ENCODE results near the gene GLG1. TPM values are rescaled to one million over a fixed set of nuclear protein-coding genes. Genes with fewer than 3 reads are reported as not detected.
A peak's percentile ranks its signal among the peaks of the same experiment; 100 is the strongest.

The GLG1 gene
- total RNA-seq, 1 donor = 191 TPM

DNA sequence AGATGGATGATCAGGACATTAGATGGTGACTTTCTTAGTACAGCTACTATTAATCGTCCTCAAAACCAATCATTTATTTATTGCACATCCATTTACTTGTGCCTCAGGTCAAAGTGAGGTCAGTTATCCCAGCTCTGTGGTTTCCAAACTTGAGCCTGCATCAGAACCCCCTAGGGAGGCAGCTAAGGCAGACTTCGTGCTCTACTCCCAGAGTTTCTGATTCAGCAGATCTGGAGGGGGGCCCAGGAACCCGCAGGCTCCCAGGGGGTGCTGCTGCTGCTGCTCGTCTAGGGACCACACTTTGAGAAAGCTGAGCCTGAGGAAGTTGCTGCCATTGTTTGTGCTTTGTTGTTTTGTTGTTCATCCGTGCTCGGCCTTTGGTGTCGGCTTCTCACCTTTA lies 141.6 kb downstream of the GLG1 start:
- H3K27ac ChIP-seq (ENCODE audit: low read depth, low read length) = peak overlapping the region; percentile 80
- H3K79me2 ChIP-seq (ENCODE audit: insufficient read depth, low read length) = no peaks in the 10 kb centered on the region
- H3K4me1 ChIP-seq (ENCODE audit: insufficient read depth, low read length) = peaks cover 15% of the 10 kb centered on the region
- H3K9me3 ChIP-seq (ENCODE audit: low read depth, low read length) = no peaks in the 10 kb centered on the region
- peak overlapping the region; percentile 25 for H3K4me3 ChIP-seq (ENCODE audit: insufficient read depth, low read length)
- TF ChIP-seq, protein P1, sequence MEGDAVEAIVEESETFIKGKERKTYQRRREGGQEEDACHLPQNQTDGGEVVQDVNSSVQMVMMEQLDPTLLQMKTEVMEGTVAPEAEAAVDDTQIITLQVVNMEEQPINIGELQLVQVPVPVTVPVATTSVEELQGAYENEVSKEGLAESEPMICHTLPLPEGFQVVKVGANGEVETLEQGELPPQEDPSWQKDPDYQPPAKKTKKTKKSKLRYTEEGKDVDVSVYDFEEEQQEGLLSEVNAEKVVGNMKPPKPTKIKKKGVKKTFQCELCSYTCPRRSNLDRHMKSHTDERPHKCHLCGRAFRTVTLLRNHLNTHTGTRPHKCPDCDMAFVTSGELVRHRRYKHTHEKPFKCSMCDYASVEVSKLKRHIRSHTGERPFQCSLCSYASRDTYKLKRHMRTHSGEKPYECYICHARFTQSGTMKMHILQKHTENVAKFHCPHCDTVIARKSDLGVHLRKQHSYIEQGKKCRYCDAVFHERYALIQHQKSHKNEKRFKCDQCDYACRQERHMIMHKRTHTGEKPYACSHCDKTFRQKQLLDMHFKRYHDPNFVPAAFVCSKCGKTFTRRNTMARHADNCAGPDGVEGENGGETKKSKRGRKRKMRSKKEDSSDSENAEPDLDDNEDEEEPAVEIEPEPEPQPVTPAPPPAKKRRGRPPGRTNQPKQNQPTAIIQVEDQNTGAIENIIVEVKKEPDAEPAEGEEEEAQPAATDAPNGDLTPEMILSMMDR (IDR thresholded peaks at IDR 0.05; ENCODE audit: extremely low read depth, low read depth, low read length) = no peak
- no peaks in the 10 kb centered on the region for H3K27me3 ChIP-seq (ENCODE audit: insufficient read depth, low read length)
- DNase-seq (ENCODE audit: insufficient read length, low spot score, missing footprints) = peak; percentile 88
- H4K20me1 ChIP-seq (ENCODE audit: insufficient read depth, low read length) = no peaks in the 10 kb centered on the region
- H2AFZ ChIP-seq (ENCODE audit: low read length) = no peak overlapping the region
- peaks cover 69% of the 10 kb centered on the region for H3K36me3 ChIP-seq (ENCODE audit: insufficient read depth, low read length)
- H3K4me2 ChIP-seq (ENCODE audit: insufficient read depth, low read length) = peak overlapping the region; percentile 53

DNA sequence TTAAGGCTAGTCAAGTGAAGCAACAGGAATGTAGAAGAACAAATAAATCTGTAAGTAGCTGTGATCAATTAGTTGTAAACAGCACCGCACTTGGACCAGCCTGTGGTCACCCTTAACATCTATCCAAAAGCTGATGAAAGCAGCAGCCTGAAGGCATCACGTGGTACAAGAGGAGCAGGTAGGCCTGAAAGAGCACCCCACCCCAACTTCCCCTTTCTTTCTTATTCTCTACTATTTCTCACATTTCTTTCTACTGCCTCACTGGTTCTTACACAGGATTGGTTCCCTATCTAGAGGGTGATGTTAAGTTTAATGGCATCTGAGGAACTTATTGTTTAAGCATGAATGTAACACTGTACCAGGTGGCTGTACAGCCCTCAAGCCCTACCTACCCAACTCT lies 143.0 kb downstream of the GLG1 start:
- Histone ChIP-seq H3K9me3 (ENCODE audit: low read depth, low read length) (no peaks in the 10 kb centered on the region), H3K36me3 (ENCODE audit: insufficient read depth, low read length) (peaks cover 57% of the 10 kb centered on the region), H4K20me1 (ENCODE audit: insufficient read depth, low read length) (no peaks in the 10 kb centered on the region), H2AFZ (ENCODE audit: low read length) (no peak overlapping the region), H3K27ac (ENCODE audit: low read depth, low read length) (no peak overlapping the region), H3K4me1 (ENCODE audit: insufficient read depth, low read length) (peaks cover 15% of the 10 kb centered on the region), H3K79me2 (ENCODE audit: insufficient read depth, low read length) (no peaks in the 10 kb centered on the region), H3K27me3 (ENCODE audit: insufficient read depth, low read length) (no peaks in the 10 kb centered on the region), H3K4me2 (ENCODE audit: insufficient read depth, low read length) (no peak overlapping the region), H3K4me3 (ENCODE audit: insufficient read depth, low read length) (no peak overlapping the region)
- TF ChIP-seq, protein P1 (IDR thresholded peaks at IDR 0.05; ENCODE audit: extremely low read depth, low read depth, low read length) = no peak
- DNase-seq (ENCODE audit: insufficient read length, low spot score, missing footprints) = peak; percentile 29

DNA sequence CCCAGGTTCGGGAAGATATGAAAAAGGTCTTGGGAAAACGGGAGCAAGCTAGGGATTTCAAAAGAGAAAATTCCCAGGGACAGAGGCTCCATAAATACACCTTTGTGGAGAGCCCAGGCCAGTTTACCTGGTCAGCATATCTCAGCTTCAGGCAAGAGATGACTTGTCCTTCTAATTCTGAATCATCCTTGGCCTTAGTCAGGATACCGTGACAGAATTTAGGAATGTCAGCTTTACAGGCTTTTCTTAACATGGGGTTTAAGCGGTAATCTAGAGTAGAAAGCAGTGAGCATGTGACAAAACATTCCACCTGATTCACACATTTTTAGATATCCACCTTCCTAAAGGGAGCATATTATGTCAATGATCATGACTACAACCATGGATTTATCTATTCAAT lies 144.6 kb downstream of the GLG1 start:
- H2AFZ ChIP-seq (ENCODE audit: low read length) = no peak overlapping the region
- TF ChIP-seq, protein P1 (IDR thresholded peaks at IDR 0.05; ENCODE audit: extremely low read depth, low read depth, low read length) = no peak
- no peak overlapping the region for H3K27ac ChIP-seq (ENCODE audit: low read depth, low read length)
- H3K4me3 ChIP-seq (ENCODE audit: insufficient read depth, low read length) = no peak overlapping the region
- no peaks in the 10 kb centered on the region for H3K79me2 ChIP-seq (ENCODE audit: insufficient read depth, low read length)
- no peaks in the 10 kb centered on the region for H3K9me3 ChIP-seq (ENCODE audit: low read depth, low read length)
- peak; percentile 23 for DNase-seq (ENCODE audit: insufficient read length, low spot score, missing footprints)
- H3K4me2 ChIP-seq (ENCODE audit: insufficient read depth, low read length) = no peak overlapping the region
- peaks cover 15% of the 10 kb centered on the region for H3K4me1 ChIP-seq (ENCODE audit: insufficient read depth, low read length)
- peaks cover 58% of the 10 kb centered on the region for H3K36me3 ChIP-seq (ENCODE audit: insufficient read depth, low read length)
- no peaks in the 10 kb centered on the region for H3K27me3 ChIP-seq (ENCODE audit: insufficient read depth, low read length)
- H4K20me1 ChIP-seq (ENCODE audit: insufficient read depth, low read length) = no peaks in the 10 kb centered on the region

DNA sequence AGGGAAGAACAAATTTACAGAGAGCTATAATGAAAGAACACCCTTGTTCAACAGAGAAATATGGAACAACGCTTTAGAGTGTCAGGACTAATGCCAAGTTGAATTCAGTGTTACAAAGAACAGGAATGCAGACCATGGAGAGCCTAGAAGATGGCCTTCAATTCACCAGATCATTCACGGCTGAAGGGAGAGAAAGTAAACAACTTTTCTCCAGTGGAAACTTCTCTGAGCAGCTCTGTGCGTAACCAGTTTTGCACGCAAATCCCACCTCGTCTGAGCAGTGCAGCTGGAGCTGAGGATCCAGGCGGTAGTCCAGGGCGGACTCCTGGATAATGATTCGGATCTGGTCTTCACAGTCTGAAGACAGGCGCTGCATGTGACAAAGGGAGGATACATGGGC lies 145.1 kb downstream of the GLG1 start:
- H3K36me3 ChIP-seq (ENCODE audit: insufficient read depth, low read length) = peaks cover 56% of the 10 kb centered on the region
- no peak overlapping the region for H3K27ac ChIP-seq (ENCODE audit: low read depth, low read length)
- no peak overlapping the region for H3K4me2 ChIP-seq (ENCODE audit: insufficient read depth, low read length)
- no peaks in the 10 kb centered on the region for H3K79me2 ChIP-seq (ENCODE audit: insufficient read depth, low read length)
- H3K27me3 ChIP-seq (ENCODE audit: insufficient read depth, low read length) = no peaks in the 10 kb centered on the region
- peaks cover 15% of the 10 kb centered on the region for H3K4me1 ChIP-seq (ENCODE audit: insufficient read depth, low read length)
- H3K9me3 ChIP-seq (ENCODE audit: low read depth, low read length) = no peaks in the 10 kb centered on the region
- no peak overlapping the region for H2AFZ ChIP-seq (ENCODE audit: low read length)
- H4K20me1 ChIP-seq (ENCODE audit: insufficient read depth, low read length) = no peaks in the 10 kb centered on the region
- TF ChIP-seq, protein P1 (IDR thresholded peaks at IDR 0.05; ENCODE audit: extremely low read depth, low read depth, low read length) = no peak
- DNase-seq (ENCODE audit: insufficient read length, low spot score, missing footprints) = peak; percentile 32
- no peak overlapping the region for H3K4me3 ChIP-seq (ENCODE audit: insufficient read depth, low read length)
